Measurements from ENCODE around the gene LUZP2. TPM values are rescaled to one million over a fixed set of nuclear protein-coding genes. Genes with fewer than 3 reads are reported as not detected.

Gene LUZP2
- total and polyA plus RNA-seq, 9 of the 15 experiments (the other 6 are each of a cell fraction or from before 2014, with no cell fraction given): not detected

GRCh38 chr11:25068451-25068850 is 571.6 kb downstream of the LUZP2 start (continued):
- TF ChIP-seq PKNOX1 (IDR thresholded peaks at IDR 0.05) (no peak), MXI1 (IDR thresholded peaks at IDR 0.05; ENCODE audit: low read depth, low read length) (no peak), NR4A1 (CRISPR knock-in tag; IDR thresholded peaks at IDR 0.05) (no peak), NR4A1 (tag; IDR thresholded peaks at IDR 0.05) (no peak), U2AF2 (optimal IDR thresholded peaks at IDR 0.05; ENCODE audit: low read depth, low read length) (no peak), ZNF77 (CRISPR knock-in tag; IDR thresholded peaks at IDR 0.05) (no peak), ESRRB (CRISPR knock-in tag; IDR thresholded peaks at IDR 0.05; ENCODE audit: borderline replicate concordance) (no peak), ZNF197 (CRISPR knock-in tag; IDR thresholded peaks at IDR 0.05; ENCODE audit: low read depth) (no peak), JUND (IDR thresholded peaks at IDR 0.05; ENCODE audit: borderline replicate concordance, low read depth, low read length) (no peak), JUND (tag; IDR thresholded peaks at IDR 0.05; ENCODE audit: borderline replicate concordance, low read depth, low read length) (no peak)

- H3K4me3 ChIP-seq: no peak overlapping the region
- ChIA-PET POLR2A (no interaction called here), CTCF (ENCODE audit: low intra/inter-chr PET ratio) (no interaction called here)
- no peaks in the 10 kb centered on the region for H3K4me1 ChIP-seq (replicated peaks in 1 of 2; ENCODE audit: control insufficient read depth in 2 of 2, insufficient read depth in 2 of 2, low read length in 2 of 2)
- H3K79me2 ChIP-seq (ENCODE audit: control insufficient read depth, insufficient read depth, low read length): no peaks in the 10 kb centered on the region
- DNase-seq (ENCODE audit: extremely low read depth in 1 of 4, low spot score in 3 of 4) (no peak), FAIRE-seq (no peak), ATAC-seq (no peak)
- no peak overlapping the region for H3K27ac ChIP-seq (ENCODE audit: extremely low read depth, low read depth, low read length)
- no peaks in the 10 kb centered on the region for H3K27me3 ChIP-seq (ENCODE audit: control insufficient read depth in 2 of 2, insufficient read depth in 2 of 2, low read length in 2 of 2)
- no peaks in the 10 kb centered on the region for H4K20me1 ChIP-seq (replicated peaks; ENCODE audit: control insufficient read depth, insufficient read depth, low read length)
- H3K9me1 ChIP-seq (ENCODE audit: control insufficient read depth, insufficient read depth, low read length): no peaks in the 10 kb centered on the region
- intact Hi-C loops (cut with micrococcal nuclease) (no loop called here), in situ Hi-C loops (cut with MboI) (no loop called here)
- no peak overlapping the region for H3K9ac ChIP-seq (ENCODE audit: insufficient read depth in 1 of 2, low read depth in 2 of 2, low read length in 2 of 2)
- BruUV-seq (replicated peaks): no TSS peak
- WGBS (ENCODE audit: insufficient coverage, low coverage, missing lambda C conversion rate): 0% methylated on average over 4 of the region's 6 CpGs
- H3K36me3 ChIP-seq (ENCODE audit: control insufficient read depth, insufficient read depth, low read length): no peaks in the 10 kb centered on the region
- no peak overlapping the region for H2AFZ ChIP-seq (ENCODE audit: low read depth, low read length)
- TF ChIP-seq NFRKB (IDR thresholded peaks at IDR 0.05; ENCODE audit: low read depth) (no peak), USF2 (CRISPR knock-in tag; IDR thresholded peaks at IDR 0.05) (no peak), ETV6 (IDR thresholded peaks at IDR 0.05; ENCODE audit: borderline replicate concordance in 1 of 2, low read depth in 2 of 2, low read length in 1 of 2) (no peak), ETV6 (CRISPR knock-in tag; IDR thresholded peaks at IDR 0.05; ENCODE audit: borderline replicate concordance) (no peak), CHD1 (IDR thresholded peaks at IDR 0.05; ENCODE audit: low read length) (no peak), EHMT2 (IDR thresholded peaks at IDR 0.05) (no peak), ZNF76 (CRISPR knock-in tag; IDR thresholded peaks at IDR 0.05; ENCODE audit: borderline replicate concordance) (no peak)
- H3K4me2 ChIP-seq (ENCODE audit: insufficient read depth, low read length): no peak overlapping the region
- H3K9me3 ChIP-seq (replicated peaks; ENCODE audit: control insufficient read depth, insufficient read depth, low read depth, low read length): no peaks in the 10 kb centered on the region
Measured at GRCh38 chr11:25094085-25094802, 597.4 kb downstream of the LUZP2 start.
